CD4-positive, alpha-beta T cell (primary cell): ENCODE results near the gene RNF44. TPM values are rescaled to one million over a fixed set of nuclear protein-coding genes. Genes with fewer than 3 reads are reported as not detected.

ENCODE experiments used
- ATAC-seq: fragments of 200-7000 bp; cut with Tn5 transposase; one replicate; pipeline ENCODE4 v1.10.0; 2022; ENCODE audit warnings: mild to moderate bottlenecking; ENCODE audit not compliant: poor library complexity
- CTCF ChIA-PET: fragments of 350-600 bp; sonication (Branson Sonifier 250); formaldehyde crosslinking; loops from one replicate; lab custom pipeline; 2021; ENCODE audit warnings: antibody characterized with exemption, inconsistent platforms; lab: Charles Lee
- POLR2A ChIA-PET: fragments of 350-600 bp; sonication (Branson Sonifier 250); formaldehyde crosslinking; loops from one replicate; lab custom pipeline; 2021; ENCODE audit warnings: antibody characterized with exemption, inconsistent platforms; lab: Charles Lee
- DNase-seq, 14 experiments: peaks; one replicate each; pipeline ENCODE4 v3.0.0-alpha.2; 2013 to 2020; ENCODE audit warnings: mixed read lengths in 2 of 14
- H3K27ac ChIP-seq, 2 donors: one replicate each; pipeline versions ENCODE4 v1.5.1 to v1.7.0; 2013; ENCODE audit warnings: low read length in 2 of 2, low read depth in 1 of 2, mild to moderate bottlenecking in 1 of 2
- H3K27me3 ChIP-seq, 2 experiments: 1 replicate in 1 of 2; 2 replicates in 1 of 2; pipeline versions ENCODE4 v1.6.1 to v1.7.0; 2013; ENCODE audit warnings: low read length in 2 of 2, control low read depth in 1 of 2, mild to moderate bottlenecking in 1 of 2, moderate library complexity in 1 of 2; ENCODE audit not compliant: insufficient read depth in 2 of 2, control insufficient read depth in 1 of 2
- H3K36me3 ChIP-seq: one replicate; pipeline ENCODE4 v1.6.1; 2013; ENCODE audit warnings: low read length, control low read depth; ENCODE audit not compliant: insufficient read depth
- H3K4me1 ChIP-seq: one replicate; pipeline ENCODE4 v1.6.1; 2013; ENCODE audit warnings: low read length, control low read depth; ENCODE audit not compliant: insufficient read depth
- H3K4me3 ChIP-seq: one replicate; pipeline ENCODE4 v1.5.1; 2013; ENCODE audit warnings: mild to moderate bottlenecking, low read length, moderate library complexity
- H3K9me3 ChIP-seq, 2 experiments: 1 replicate in 1 of 2; 2 replicates in 1 of 2; pipeline versions ENCODE4 v1.6.1 to v1.7.0; 2013; ENCODE audit warnings: low read length in 2 of 2, mild to moderate bottlenecking in 2 of 2, control low read depth in 1 of 2, moderate library complexity in 1 of 2; ENCODE audit not compliant: control insufficient read depth in 1 of 2, insufficient read depth in 1 of 2
- H3K27ac Mint-ChIP-seq: one replicate; pipeline ENCODE4 v1.8.0; 2020; ENCODE audit warnings: mixed read lengths
- H3K27me3 Mint-ChIP-seq: one replicate; pipeline ENCODE4 v1.8.0; 2021; ENCODE audit warnings: mixed read lengths
- H3K36me3 Mint-ChIP-seq: one replicate; pipeline ENCODE4 v1.8.0; 2021; ENCODE audit warnings: low read depth, mixed read lengths
- H3K4me1 Mint-ChIP-seq: one replicate; pipeline ENCODE4 v1.8.0; 2021; ENCODE audit warnings: low read depth, mixed read lengths
- H3K4me3 Mint-ChIP-seq: one replicate; pipeline ENCODE4 v1.8.0; 2020; ENCODE audit warnings: mild to moderate bottlenecking, mixed read lengths
- H3K9me3 Mint-ChIP-seq: one replicate; pipeline ENCODE4 v1.8.0; 2020; ENCODE audit warnings: mixed read lengths
- intact Hi-C, 2 experiments: fragments of 100-400 bp; cut with DNase I in 1 of 2; cut with micrococcal nuclease in 1 of 2; formaldehyde crosslinking; loops; one replicate each; pipeline versions ENCODE4 v1.15.1 to v1.9.0; 2023 to 2025; cut with DNase I, micrococcal nuclease
- total RNA-seq, 174 experiments: library from RNA in 2 of 174; stranded (reverse) in 2 of 174; gene quantifications; one replicate each; pipeline ENCODE4 v1.2.3 and lab custom pipeline; 2021 to 2026
- TF ChIP-seq, protein P1 (sequence below): fragments of 200-600 bp; IDR thresholded peaks from one replicate; pipeline ENCODE4 v1.8.0; 2022; ENCODE audit warnings: antibody characterized with exemption, mild to moderate bottlenecking

The RNF44 gene
- total RNA-seq, 2 experiments from 2014 or later: 208 to 217 TPM

DNA sequence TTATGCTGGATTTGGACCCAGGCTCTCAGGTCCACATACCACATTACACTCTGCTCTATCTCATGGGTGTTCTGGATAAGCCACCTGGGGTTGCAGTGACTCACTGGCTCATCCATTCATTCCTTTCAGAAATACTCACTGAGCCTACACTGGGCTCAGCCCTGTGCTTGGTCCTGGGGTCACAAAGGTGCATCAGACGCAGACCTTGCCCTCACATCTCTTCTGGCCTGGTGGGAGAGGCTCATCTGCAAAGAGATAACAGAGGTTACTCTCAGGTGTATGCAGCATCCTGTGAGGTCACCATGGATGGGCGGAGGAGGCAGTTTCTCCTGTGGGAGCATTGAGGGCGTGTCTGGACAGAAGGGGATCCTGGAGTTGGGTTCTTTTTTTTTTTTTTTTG, 24.1 kb upstream of the RNF44 start:
- DNase-seq (no peak), ATAC-seq (no peak)
- POLR2A ChIA-PET: interaction anchor here (1.2 kb wide), 1 partner anchor 114 kb away, joined by 4 read pairs; no protein-coding TSS in a partner anchor
- Mint-ChIP-seq H3K27me3 (no peaks in the 10 kb centered on the region), H3K36me3 (no peaks in the 10 kb centered on the region), H3K9me3 (no peaks in the 10 kb centered on the region), H3K4me1 (peaks cover 25% of the 10 kb centered on the region), H3K4me3 (no peak overlapping the region), H3K27ac (no peak overlapping the region)
- Histone ChIP-seq H3K9me3 (peaks cover 0 to under 1% of the 10 kb centered on the region in 2 experiments), H3K4me1 (peaks cover 18% of the 10 kb centered on the region), H3K4me3 (no peak overlapping the region), H3K27me3 (no peaks in the 10 kb centered on the region), H3K27ac (no peak overlapping the region), H3K36me3 (no peaks in the 10 kb centered on the region)
- CTCF ChIA-PET: no interaction called here
- TF ChIP-seq, protein P1, sequence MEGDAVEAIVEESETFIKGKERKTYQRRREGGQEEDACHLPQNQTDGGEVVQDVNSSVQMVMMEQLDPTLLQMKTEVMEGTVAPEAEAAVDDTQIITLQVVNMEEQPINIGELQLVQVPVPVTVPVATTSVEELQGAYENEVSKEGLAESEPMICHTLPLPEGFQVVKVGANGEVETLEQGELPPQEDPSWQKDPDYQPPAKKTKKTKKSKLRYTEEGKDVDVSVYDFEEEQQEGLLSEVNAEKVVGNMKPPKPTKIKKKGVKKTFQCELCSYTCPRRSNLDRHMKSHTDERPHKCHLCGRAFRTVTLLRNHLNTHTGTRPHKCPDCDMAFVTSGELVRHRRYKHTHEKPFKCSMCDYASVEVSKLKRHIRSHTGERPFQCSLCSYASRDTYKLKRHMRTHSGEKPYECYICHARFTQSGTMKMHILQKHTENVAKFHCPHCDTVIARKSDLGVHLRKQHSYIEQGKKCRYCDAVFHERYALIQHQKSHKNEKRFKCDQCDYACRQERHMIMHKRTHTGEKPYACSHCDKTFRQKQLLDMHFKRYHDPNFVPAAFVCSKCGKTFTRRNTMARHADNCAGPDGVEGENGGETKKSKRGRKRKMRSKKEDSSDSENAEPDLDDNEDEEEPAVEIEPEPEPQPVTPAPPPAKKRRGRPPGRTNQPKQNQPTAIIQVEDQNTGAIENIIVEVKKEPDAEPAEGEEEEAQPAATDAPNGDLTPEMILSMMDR: no peak
- intact Hi-C loops: no loop called here

GRCh38 chr5:176560364-176560763, 23.2 kb upstream of the RNF44 start:
- peaks cover 34% of the 10 kb centered on the region for H3K4me1 Mint-ChIP-seq
- TF ChIP-seq, protein P1: no peak
- peaks cover 26% of the 10 kb centered on the region for H3K4me1 ChIP-seq
- H3K4me3 ChIP-seq: no peak overlapping the region
- no peaks in the 10 kb centered on the region for H3K36me3 ChIP-seq
- no peaks in the 10 kb centered on the region for H3K9me3 ChIP-seq
- H3K9me3 Mint-ChIP-seq: no peaks in the 10 kb centered on the region
- H3K4me3 Mint-ChIP-seq: no peak overlapping the region
- POLR2A ChIA-PET: no interaction called here
- H3K27ac ChIP-seq: no peak overlapping the region
- DNase-seq: no peak
- intact Hi-C loops: no loop called here
- H3K36me3 Mint-ChIP-seq: no peaks in the 10 kb centered on the region
- no peaks in the 10 kb centered on the region for H3K27me3 Mint-ChIP-seq
- no peaks in the 10 kb centered on the region for H3K27me3 ChIP-seq
- CTCF ChIA-PET: no interaction called here
- no peak overlapping the region for H3K27ac Mint-ChIP-seq
- peak; percentile 57 for ATAC-seq

- intact Hi-C loops: loop anchor here in 1 of 2 experiments (1.0 kb wide), 1 partner anchor 142 kb away; no protein-coding TSS in a partner anchor
- CTCF ChIA-PET: interaction anchor here (1.0 kb wide), 1 partner anchor 143 kb away, joined by 3 read pairs; the partner anchor contains the start of gene CLTB
Observed at GRCh38 chr5:176559683-176560082, 22.5 kb upstream of the RNF44 start.

More at GRCh38 chr5:176559683-176560082, 22.5 kb upstream of the RNF44 start:
- no peaks in the 10 kb centered on the region for H3K36me3 ChIP-seq
- POLR2A ChIA-PET: interaction anchor here (1.0 to 1.8 kb wide), 2 partner anchors 16 to 22 kb away, joined by 3 to 5 read pairs; no protein-coding TSS in a partner anchor
- H3K9me3 ChIP-seq: no peaks in the 10 kb centered on the region
- TF ChIP-seq, protein P1: no peak
- peaks cover 41% of the 10 kb centered on the region for H3K4me1 Mint-ChIP-seq
- no peaks in the 10 kb centered on the region for H3K27me3 ChIP-seq
- no peaks in the 10 kb centered on the region for H3K27me3 Mint-ChIP-seq
- no peaks in the 10 kb centered on the region for H3K36me3 Mint-ChIP-seq
- H3K27ac ChIP-seq: no peak overlapping the region
- H3K4me3 Mint-ChIP-seq: no peak overlapping the region
- H3K4me1 ChIP-seq: peaks cover 33% of the 10 kb centered on the region
- ATAC-seq (peak; percentile 84), DNase-seq (peak in 7 of 14 experiments; percentile 17 to 71 (median 47))
- peak overlapping the region; percentile 42 for H3K27ac Mint-ChIP-seq
- H3K4me3 ChIP-seq: no peak overlapping the region
- H3K9me3 Mint-ChIP-seq: no peaks in the 10 kb centered on the region
